Activated T-cell treated with anti-CD3 and anti-CD28 coated beads, Interleukin-2, amount 50 U/mL, for 4 hours (primary cell): ENCODE measurements around the gene ZDHHC20. TPM values are rescaled to one million over a fixed set of nuclear protein-coding genes. Genes with fewer than 3 reads are reported as not detected.
"Not testable (repeated sequence)": the region's sequence is repeated elsewhere in the genome, so short reads cannot be mapped to it uniquely, and the experiment has no call there.

Experiments
- ATAC-seq, 2 donors: fragments of 200-7000 bp; cut with Tn5 transposase; one replicate each; pipeline ENCODE4 v1.10.0; 2021
- DNase-seq: peaks from one replicate; pipeline ENCODE4 v3.0.0-alpha.2; 2020
- H3K27me3 Mint-ChIP-seq: one replicate; pipeline ENCODE4 v1.8.0; 2021; ENCODE audit warnings: low read depth, mixed read lengths
- H3K36me3 Mint-ChIP-seq: one replicate; pipeline ENCODE4 v1.8.0; 2022; ENCODE audit warnings: mixed read lengths; ENCODE audit not compliant: insufficient read depth
- H3K4me1 Mint-ChIP-seq: one replicate; pipeline ENCODE4 v1.8.0; 2021; ENCODE audit warnings: low read depth, mixed read lengths
- H3K4me3 Mint-ChIP-seq: one replicate; pipeline ENCODE4 v1.8.0; 2021; ENCODE audit warnings: mild to moderate bottlenecking, moderate library complexity, mixed read lengths
- H3K9me3 Mint-ChIP-seq: one replicate; pipeline ENCODE4 v1.8.0; 2021; ENCODE audit warnings: mixed read lengths
- total RNA-seq, 3 donors: library from RNA; stranded (reverse); gene quantifications; one replicate each; pipeline ENCODE4 v1.2.1, GENCODE V29; 2021

Gene ZDHHC20
- total RNA-seq, 3 donors from 2014 or later: 45.5 to 51.6 (median 48.9) TPM

DNA sequence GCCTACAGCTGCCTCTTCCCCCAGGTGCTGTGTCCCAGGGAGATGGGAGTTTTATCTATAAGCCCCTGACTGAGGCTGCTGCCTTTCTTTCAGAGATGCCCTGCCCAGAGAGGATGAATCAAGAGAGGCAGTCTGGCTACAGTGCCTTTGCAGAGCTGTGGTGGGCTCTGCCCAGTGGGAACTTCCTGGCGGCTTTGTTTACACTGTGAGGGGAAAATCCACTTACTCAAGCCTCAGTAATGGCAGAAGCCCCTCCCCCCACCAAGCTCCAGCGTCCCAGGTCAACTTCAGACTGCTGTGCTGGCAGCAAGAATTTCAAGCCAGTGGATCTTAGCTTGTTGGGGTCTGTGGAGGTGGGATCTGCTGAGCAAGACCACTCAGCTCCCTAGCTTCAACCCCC is 48.6 kb downstream of the ZDHHC20 start:
- not testable (repeated sequence) for H3K27me3 Mint-ChIP-seq, H3K4me1 Mint-ChIP-seq, ATAC-seq, DNase-seq, H3K4me3 Mint-ChIP-seq
- Mint-ChIP-seq H3K36me3 (peaks cover 46% of the 10 kb centered on the region), H3K9me3 (peaks cover 14% of the 10 kb centered on the region)

DNA sequence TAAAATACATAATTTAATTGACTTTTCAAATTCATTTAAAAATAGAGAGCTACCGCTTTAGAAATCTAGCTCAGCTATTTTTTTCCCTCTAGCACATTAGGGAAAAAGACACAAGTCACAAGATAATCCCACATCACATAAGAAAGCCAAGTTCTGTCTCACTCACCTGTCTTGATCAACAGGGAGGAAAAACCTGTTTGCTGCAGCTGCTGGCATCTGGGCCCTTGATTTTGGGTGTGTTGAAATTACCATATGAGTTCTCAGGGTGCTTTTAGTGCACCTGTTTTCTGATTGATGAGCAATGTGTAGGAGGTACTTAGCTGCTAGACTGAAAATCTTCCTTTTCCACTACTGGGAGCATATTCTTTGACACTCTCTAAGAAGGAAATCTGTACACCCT is 53.8 kb downstream of the ZDHHC20 start:
- Mint-ChIP-seq H3K36me3 (peaks cover 44% of the 10 kb centered on the region), H3K27me3 (no peaks in the 10 kb centered on the region), H3K4me3 (no peak overlapping the region), H3K9me3 (peaks cover 16% of the 10 kb centered on the region), H3K4me1 (peaks cover 19% of the 10 kb centered on the region)
- DNase-seq (no peak), ATAC-seq (no peak)

DNA sequence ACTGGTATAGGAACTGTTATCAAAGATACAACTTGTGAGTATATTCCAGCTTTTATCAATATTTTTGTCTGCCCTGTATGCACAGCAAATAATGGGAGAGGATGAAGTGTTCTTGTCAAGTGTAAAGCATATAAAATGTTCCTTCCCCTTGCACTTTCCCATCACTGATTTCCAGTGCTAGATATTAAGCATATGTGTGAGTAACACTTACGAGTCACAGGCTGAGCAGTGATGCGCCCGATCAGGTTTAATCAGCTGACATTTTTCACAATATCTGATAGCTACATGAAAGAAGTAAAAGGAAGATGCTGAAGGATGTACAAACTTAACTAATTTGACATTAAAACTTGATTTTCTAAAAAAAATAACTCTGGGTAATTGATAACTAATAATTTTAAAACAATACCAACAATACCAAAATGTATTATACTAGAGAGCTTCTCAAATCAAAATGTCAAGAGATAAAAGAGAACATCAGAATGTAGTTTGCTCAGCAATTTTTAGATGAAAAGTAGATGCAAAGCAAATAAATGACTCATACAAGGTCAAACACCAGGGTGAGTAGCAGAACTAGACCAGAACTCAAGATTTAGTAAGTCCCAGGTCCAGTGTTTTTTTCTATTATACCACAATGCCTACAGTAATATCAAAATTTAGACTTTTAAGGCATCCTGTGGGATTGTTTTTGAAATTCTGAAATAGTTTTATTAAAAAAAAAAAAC is 56.4 kb downstream of the ZDHHC20 start:
- peaks cover 33% of the 10 kb centered on the region for H3K4me1 Mint-ChIP-seq
- H3K4me3 Mint-ChIP-seq: no peak overlapping the region
- H3K9me3 Mint-ChIP-seq: peaks cover 9% of the 10 kb centered on the region
- ATAC-seq (peak; percentile 71 to 78), DNase-seq (no peak)
- H3K36me3 Mint-ChIP-seq: peaks cover 33% of the 10 kb centered on the region
- no peaks in the 10 kb centered on the region for H3K27me3 Mint-ChIP-seq

DNA sequence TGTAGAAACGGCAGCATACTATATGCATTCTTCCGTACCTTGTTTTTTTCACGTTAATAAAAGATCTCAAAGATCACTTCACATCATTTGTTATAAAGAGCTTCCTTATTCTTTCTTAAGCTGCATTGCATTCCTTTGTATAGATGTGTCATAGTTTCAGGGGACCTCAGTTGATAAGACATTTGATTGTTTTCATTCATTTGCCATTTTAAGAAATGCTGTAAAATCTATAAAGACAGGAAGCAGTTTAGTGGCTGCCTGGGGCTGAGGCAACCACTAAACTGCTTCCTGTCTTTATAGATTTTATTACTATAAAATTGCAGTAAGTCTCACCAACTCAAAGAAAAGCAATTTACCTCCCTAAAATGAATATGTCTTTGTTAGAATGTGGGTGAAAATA is 59.4 kb downstream of the ZDHHC20 start:
- Mint-ChIP-seq H3K27me3 (no peaks in the 10 kb centered on the region), H3K9me3 (no peaks in the 10 kb centered on the region), H3K4me1 (peaks cover 53% of the 10 kb centered on the region), H3K36me3 (peaks cover 26% of the 10 kb centered on the region), H3K4me3 (no peak overlapping the region)
- DNase-seq: no peak
- peak in 1 of 2 donors; percentile 33 for ATAC-seq

GRCh38 chr13:21395953-21396352 is 63.1 kb downstream of the ZDHHC20 start:
- DNase-seq (no peak), ATAC-seq (peak; percentile 63 to 77)
- Mint-ChIP-seq H3K27me3 (no peaks in the 10 kb centered on the region), H3K4me3 (no peak overlapping the region), H3K9me3 (no peaks in the 10 kb centered on the region), H3K36me3 (peaks cover 22% of the 10 kb centered on the region), H3K4me1 (peaks cover 38% of the 10 kb centered on the region)

DNA sequence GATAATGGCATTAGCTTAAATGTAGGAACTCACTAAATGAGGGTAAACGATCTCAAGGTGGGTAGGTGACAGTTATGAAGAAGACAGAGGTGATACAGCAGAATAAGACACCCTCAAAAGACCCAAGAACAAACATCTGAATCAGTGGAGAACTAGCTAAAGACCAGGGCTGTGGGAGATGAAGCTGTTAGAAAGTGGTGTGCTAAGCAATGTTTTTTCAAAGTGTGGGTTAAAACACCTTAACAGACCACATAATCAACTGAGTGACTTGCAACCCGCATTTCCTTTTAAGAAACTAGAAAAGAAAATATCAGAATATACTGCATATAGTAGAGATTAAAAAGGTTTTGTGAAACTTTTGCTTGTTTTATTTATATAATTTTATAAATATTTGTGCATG is 70.0 kb downstream of the ZDHHC20 start:
- H3K4me1 Mint-ChIP-seq: peaks cover 10% of the 10 kb centered on the region
- no peaks in the 10 kb centered on the region for H3K27me3 Mint-ChIP-seq
- no peaks in the 10 kb centered on the region for H3K9me3 Mint-ChIP-seq
- H3K36me3 Mint-ChIP-seq: peaks cover 49% of the 10 kb centered on the region
- no peak overlapping the region for H3K4me3 Mint-ChIP-seq
- ATAC-seq (no peak), DNase-seq (no peak)

GRCh38 chr13:21385710-21386109 is 73.4 kb downstream of the ZDHHC20 start:
- Mint-ChIP-seq H3K27me3 (no peaks in the 10 kb centered on the region), H3K36me3 (peaks cover 57% of the 10 kb centered on the region), H3K9me3 (no peaks in the 10 kb centered on the region), H3K4me1 (peaks cover 10% of the 10 kb centered on the region), H3K4me3 (no peak overlapping the region)
- ATAC-seq (no peak), DNase-seq (no peak)

DNA sequence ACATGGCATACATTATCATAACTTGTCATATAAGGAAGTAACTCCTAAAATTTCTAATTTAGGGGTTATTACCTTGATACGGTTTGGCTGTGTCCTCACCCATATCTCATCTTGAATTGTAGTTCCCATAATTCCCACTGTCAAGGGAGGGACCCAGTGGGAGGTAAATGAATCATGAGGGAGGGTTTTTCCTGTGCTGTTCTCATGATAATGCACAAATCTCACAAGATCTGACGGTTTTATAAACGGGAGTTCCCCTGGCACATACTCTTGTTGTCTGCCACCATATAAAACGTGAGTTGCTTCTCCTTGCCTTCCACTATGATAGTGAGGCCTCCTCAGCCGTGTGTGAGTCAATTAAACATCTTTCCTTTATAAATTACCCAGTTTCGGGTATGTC is 76.0 kb downstream of the ZDHHC20 start:
- Mint-ChIP-seq H3K27me3 (no peaks in the 10 kb centered on the region), H3K36me3 (peaks cover 37% of the 10 kb centered on the region), H3K4me1 (peaks cover 2% of the 10 kb centered on the region), H3K9me3 (no peaks in the 10 kb centered on the region), H3K4me3 (no peak overlapping the region)
- no peak for DNase-seq
- ATAC-seq: no peak

- DNase-seq, H3K9me3 Mint-ChIP-seq, H3K4me1 Mint-ChIP-seq, H3K36me3 Mint-ChIP-seq, H3K27me3 Mint-ChIP-seq, ATAC-seq, H3K4me3 Mint-ChIP-seq: not testable (repeated sequence)
Measured at GRCh38 chr13:21376998-21377985, 81.8 kb downstream of the ZDHHC20 start.

GRCh38 chr13:21372530-21372929 is 86.6 kb downstream of the ZDHHC20 start:
- H3K4me3 Mint-ChIP-seq: no peak overlapping the region
- ATAC-seq: no peak
- no peak for DNase-seq
- H3K27me3 Mint-ChIP-seq: no peaks in the 10 kb centered on the region
- H3K9me3 Mint-ChIP-seq: no peaks in the 10 kb centered on the region
- peaks cover 2% of the 10 kb centered on the region for H3K36me3 Mint-ChIP-seq
- H3K4me1 Mint-ChIP-seq: no peaks in the 10 kb centered on the region

DNA sequence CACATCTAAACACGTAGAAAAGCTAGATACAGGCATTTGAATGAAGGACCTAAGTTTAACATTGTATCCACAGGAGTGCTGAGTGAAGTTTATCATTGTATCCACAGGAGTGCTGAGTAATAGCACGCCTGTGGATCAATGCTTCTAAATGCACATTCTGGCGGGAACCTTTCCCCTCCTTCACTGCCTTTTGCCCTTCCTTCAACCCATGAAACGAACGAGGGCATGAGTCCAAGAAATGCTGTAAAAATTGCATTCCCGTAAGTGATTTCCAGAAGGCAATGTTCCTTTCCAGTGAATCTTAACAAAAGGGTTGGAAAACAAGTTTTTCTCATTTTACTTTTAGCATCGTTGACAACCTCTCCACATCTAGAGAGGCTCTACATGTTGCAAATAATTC is 88.1 kb downstream of the ZDHHC20 start:
- ATAC-seq (no peak), DNase-seq (no peak)
- H3K27me3 Mint-ChIP-seq: no peaks in the 10 kb centered on the region
- H3K9me3 Mint-ChIP-seq: no peaks in the 10 kb centered on the region
- no peak overlapping the region for H3K4me3 Mint-ChIP-seq
- H3K36me3 Mint-ChIP-seq: peaks cover 2% of the 10 kb centered on the region
- peaks cover 2% of the 10 kb centered on the region for H3K4me1 Mint-ChIP-seq

- no peak overlapping the region for H3K4me3 Mint-ChIP-seq
Measured at GRCh38 chr13:21365574-21365973, 93.5 kb downstream of the ZDHHC20 start.

GRCh38 chr13:21364916-21365315 is 94.2 kb downstream of the ZDHHC20 start:
- Mint-ChIP-seq H3K9me3 (no peaks in the 10 kb centered on the region), H3K27me3 (no peaks in the 10 kb centered on the region)
- no peak for ATAC-seq

More at GRCh38 chr13:21365574-21365973, 93.5 kb downstream of the ZDHHC20 start:
- peaks cover 15% of the 10 kb centered on the region for H3K4me1 Mint-ChIP-seq
- no peaks in the 10 kb centered on the region for H3K27me3 Mint-ChIP-seq
- ATAC-seq (peak; percentile 40 to 43), DNase-seq (no peak)
- H3K36me3 Mint-ChIP-seq: no peaks in the 10 kb centered on the region
- no peaks in the 10 kb centered on the region for H3K9me3 Mint-ChIP-seq

GRCh38 chr13:21364357-21364756 is 94.7 kb downstream of the ZDHHC20 start:
- Mint-ChIP-seq H3K36me3 (no peaks in the 10 kb centered on the region), H3K4me3 (no peak overlapping the region), H3K4me1 (peaks cover 15% of the 10 kb centered on the region), H3K9me3 (no peaks in the 10 kb centered on the region), H3K27me3 (no peaks in the 10 kb centered on the region)
- DNase-seq: no peak
- no peak for ATAC-seq

More at GRCh38 chr13:21364916-21365315, 94.2 kb downstream of the ZDHHC20 start:
- no peak overlapping the region for H3K4me3 Mint-ChIP-seq
- no peaks in the 10 kb centered on the region for H3K36me3 Mint-ChIP-seq
- DNase-seq: no peak
- peaks cover 15% of the 10 kb centered on the region for H3K4me1 Mint-ChIP-seq
